Measurements from ENCODE around the gene COL4A2. TPM values are rescaled to one million over a fixed set of nuclear protein-coding genes. Genes with fewer than 3 reads are reported as not detected.

COL4A2 gene
- total RNA-seq, 2 experiments from 2014 or later = not detected

DNA sequence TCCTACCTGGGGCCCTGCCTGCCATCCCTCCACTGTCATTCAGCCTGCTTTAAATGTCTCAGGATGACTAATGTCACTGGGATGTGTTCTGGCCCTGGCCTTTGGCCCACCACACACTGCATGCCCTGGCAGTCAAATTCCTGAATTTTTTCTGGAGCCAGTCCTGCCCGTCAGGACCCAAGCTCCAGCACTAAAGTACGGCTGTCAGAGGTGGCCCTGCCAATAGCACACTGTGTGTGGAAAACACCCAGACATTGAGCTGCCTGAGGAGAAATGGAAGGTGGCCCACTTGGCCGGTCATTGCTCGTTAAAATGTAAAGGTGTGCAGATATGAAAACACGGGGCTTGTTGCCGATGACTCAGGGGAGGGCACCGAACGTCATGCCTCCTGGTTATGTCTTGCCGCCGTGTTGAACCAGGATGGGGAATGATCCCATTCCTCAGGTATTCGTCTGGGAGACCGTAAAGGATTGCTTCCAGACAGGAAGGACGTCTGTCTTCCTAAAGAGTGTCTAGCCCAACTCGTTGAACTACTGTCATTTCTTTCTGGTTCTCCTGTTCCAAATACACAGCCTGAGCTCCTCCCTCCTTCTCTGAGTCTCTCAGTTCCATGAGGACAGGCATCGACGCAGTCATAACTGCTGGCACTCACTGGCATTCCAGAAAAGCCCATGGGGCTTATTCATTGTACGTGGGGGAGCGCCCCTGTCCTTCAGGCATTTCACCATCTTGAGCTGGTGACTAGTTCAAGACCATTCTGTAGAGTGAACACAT is 40.6 kb downstream of the COL4A2 start:
- H3K36me3 Mint-ChIP-seq (ENCODE audit: low read depth) = no peaks in the 10 kb centered on the region
- peaks cover 18% of the 10 kb centered on the region for H3K27me3 Mint-ChIP-seq
- no peak overlapping the region for H3K27ac Mint-ChIP-seq
- DNase-seq = no peak
- no peaks in the 10 kb centered on the region for H3K9me3 Mint-ChIP-seq
- H3K4me1 Mint-ChIP-seq = no peaks in the 10 kb centered on the region
- no peak overlapping the region for H3K4me3 Mint-ChIP-seq
- ChIA-PET POLR2A (no interaction called here), CTCF (no interaction called here)

DNA sequence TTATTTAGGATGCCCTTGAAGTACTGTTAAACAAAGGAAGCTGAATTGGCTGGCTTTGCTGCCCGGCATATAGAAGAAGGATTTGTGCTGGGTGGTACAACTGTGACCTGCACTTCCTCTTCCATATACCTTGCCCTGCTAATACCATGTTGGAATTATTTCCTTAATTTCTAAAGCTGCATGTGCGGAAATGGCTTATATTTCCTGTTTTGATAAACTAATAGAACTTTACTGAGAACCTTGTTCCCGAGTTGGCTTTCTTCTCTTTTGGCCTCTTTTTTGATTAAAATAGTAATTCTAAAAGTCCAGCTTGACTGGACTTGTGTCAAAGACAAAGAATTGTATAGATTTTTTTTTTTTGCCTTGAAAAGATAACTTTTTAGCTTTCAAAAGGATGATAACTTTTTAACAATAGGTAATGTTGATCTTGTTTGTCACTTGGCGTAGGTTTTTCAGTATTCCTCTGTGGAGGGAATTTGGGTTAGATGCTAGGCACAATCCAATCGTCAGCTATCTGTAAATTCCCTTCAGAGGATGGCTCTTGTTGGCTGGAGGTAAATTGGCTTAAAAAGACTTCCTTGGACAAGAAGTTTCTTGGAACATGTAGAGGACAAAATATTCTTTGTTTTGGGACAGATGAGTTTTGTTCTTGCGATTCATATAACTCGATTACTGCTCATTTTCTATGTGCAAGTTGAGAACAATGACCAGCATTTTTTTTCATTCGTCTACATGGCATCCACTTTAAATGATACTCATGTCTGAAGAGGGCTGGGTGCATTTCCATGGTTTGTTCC is 41.4 kb downstream of the COL4A2 start:
- H3K36me3 Mint-ChIP-seq (ENCODE audit: low read depth) = no peaks in the 10 kb centered on the region
- DNase-seq = no peak
- H3K9me3 Mint-ChIP-seq = no peaks in the 10 kb centered on the region
- ChIA-PET CTCF (no interaction called here), POLR2A (no interaction called here)
- H3K4me3 Mint-ChIP-seq = no peak overlapping the region
- H3K27me3 Mint-ChIP-seq = peaks cover 18% of the 10 kb centered on the region
- no peak overlapping the region for H3K27ac Mint-ChIP-seq
- no peaks in the 10 kb centered on the region for H3K4me1 Mint-ChIP-seq

DNA sequence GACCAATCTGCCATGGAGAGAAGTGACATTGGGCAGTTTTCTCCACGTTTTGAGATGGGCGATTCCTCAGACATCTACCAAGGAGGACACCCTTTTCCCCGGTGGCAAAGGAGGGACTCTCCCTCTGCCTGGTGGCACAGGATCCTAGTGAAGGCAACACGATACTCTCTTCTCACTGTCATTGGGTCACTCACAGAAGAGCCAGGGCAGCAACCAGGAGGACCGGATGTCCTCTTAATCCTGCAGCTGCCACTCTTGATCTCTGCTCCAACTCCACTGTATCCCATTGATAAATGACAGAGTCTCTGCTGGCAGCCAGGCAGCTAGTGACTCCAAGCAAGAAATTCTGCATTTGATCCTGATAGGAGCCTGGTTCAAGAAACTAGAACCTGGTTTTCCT is 42.2 kb downstream of the COL4A2 start:
- Mint-ChIP-seq H3K9me3 (no peaks in the 10 kb centered on the region), H3K4me1 (no peaks in the 10 kb centered on the region), H3K36me3 (ENCODE audit: low read depth) (no peaks in the 10 kb centered on the region), H3K27ac (no peak overlapping the region), H3K4me3 (no peak overlapping the region), H3K27me3 (peaks cover 14% of the 10 kb centered on the region)
- ChIA-PET CTCF (no interaction called here), POLR2A (no interaction called here)
- DNase-seq = no peak

DNA sequence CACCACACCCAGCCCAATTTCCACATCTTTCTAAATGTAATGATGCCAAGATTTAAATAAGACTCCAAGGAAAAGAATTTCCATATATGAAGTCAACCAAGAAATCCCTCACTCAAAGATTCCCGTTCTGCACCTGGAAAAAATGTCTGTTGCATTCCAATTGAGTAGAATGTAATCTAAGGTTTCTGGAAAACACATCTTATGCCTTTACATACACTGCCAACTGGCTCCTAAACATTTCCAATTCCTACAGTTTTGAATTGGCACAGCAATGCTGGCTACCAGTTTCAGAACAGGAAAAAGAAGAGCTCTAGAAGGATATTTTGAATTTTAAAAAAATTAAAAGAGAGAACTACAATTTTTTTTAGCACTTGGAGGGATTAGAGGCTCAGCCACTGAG is 43.0 kb downstream of the COL4A2 start:
- Mint-ChIP-seq H3K36me3 (ENCODE audit: low read depth) (no peaks in the 10 kb centered on the region), H3K27me3 (peaks cover 10% of the 10 kb centered on the region), H3K9me3 (no peaks in the 10 kb centered on the region), H3K4me1 (no peaks in the 10 kb centered on the region), H3K27ac (no peak overlapping the region), H3K4me3 (no peak overlapping the region)
- no peak for DNase-seq
- ChIA-PET CTCF (no interaction called here), POLR2A (no interaction called here)

DNA sequence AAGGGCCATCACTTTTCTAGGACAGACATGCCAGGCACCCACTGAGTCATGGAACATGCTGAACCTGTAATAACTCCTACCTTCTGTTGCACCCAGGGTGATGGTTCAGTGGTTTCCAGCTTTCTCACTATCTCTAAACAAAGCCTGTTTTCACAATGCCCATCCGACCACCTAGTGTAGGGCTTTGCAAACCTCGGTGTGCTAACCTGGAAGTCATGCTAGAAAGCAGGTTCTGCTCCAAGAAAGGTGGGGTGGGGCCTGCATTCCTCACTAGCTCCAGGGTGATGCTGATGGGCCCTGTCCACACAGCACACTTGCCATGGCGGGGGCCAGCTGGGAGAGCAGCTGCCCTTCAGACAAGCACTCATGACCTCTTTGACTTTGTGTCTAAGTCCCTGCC is 43.4 kb downstream of the COL4A2 start:
- H3K27ac Mint-ChIP-seq = no peak overlapping the region
- POLR2A ChIA-PET = no interaction called here
- CTCF ChIA-PET = no interaction called here

DNA sequence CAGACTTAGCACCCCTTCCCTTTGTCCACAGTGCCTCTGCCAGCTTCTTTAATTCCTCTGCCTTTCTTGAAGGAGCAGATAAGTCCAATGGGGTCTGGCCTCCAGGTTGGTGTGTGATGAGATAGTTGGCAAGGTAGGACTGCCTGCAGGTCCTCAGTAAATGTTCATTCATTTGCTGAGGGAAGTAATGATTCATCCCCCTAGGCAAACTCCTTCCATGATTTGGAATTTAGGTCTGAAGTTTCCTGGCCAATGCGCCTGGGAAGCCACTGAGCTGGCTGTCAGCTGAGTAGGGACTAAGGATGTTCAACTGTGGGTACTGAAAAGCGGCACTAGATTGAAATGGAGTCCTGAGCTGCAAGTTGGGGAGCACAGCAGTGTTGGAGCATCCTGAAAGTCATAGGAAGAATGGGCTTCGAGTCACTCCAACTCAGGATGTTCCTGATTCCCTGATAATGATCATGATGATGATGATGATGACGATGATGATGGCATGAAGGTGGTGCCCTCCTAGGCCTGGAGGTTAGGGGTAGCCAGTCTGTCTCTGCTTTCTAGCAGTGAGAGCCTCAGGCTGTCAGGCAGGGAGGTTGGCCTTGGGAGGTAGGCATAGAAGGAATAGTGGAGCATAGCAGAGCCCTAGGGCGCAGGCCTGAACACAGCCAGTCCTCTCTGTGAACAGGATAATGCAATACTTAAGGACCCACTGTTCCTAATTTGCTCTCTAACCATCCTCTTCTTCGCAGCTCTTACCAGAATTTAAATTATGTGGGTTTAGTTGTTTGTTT is 44.7 kb downstream of the COL4A2 start:
- CTCF ChIA-PET = no interaction called here
- POLR2A ChIA-PET = no interaction called here
- Mint-ChIP-seq H3K9me3 (no peaks in the 10 kb centered on the region), H3K4me3 (no peak overlapping the region), H3K4me1 (no peaks in the 10 kb centered on the region), H3K27ac (no peak overlapping the region), H3K36me3 (ENCODE audit: low read depth) (no peaks in the 10 kb centered on the region), H3K27me3 (peaks cover 10% of the 10 kb centered on the region)
- no peak for DNase-seq

More for the DNA sequence above, 43.4 kb downstream of the COL4A2 start:
- DNase-seq = no peak
- H3K9me3 Mint-ChIP-seq = no peaks in the 10 kb centered on the region
- no peaks in the 10 kb centered on the region for H3K4me1 Mint-ChIP-seq
- no peak overlapping the region for H3K4me3 Mint-ChIP-seq
- H3K27me3 Mint-ChIP-seq = peaks cover 10% of the 10 kb centered on the region
- no peaks in the 10 kb centered on the region for H3K36me3 Mint-ChIP-seq (ENCODE audit: low read depth)

DNA sequence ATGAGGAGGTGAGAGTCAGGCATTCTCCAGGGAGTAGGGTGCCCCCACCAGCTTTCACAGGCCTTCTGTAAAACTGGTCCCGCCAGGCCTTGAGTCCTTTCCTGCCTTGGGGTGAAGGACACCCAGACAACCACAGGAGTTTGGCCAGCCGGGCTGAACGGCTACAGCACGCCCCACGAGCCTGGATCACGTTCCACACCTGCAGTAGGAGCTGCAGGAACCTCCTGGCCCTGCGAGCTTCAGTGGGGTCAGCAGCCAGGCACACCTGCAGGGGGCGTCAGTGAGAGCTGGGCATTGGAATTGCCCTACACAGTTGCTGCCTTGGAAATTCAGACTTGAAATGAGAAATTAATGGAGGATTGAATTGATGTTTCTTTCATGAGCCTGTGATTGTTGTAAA is 45.7 kb downstream of the COL4A2 start:
- H3K4me3 Mint-ChIP-seq = no peak overlapping the region
- H3K9me3 Mint-ChIP-seq = no peaks in the 10 kb centered on the region
- H3K4me1 Mint-ChIP-seq = no peaks in the 10 kb centered on the region
- CTCF ChIA-PET = no interaction called here
- no peak for DNase-seq
- POLR2A ChIA-PET = no interaction called here
- H3K36me3 Mint-ChIP-seq (ENCODE audit: low read depth) = no peaks in the 10 kb centered on the region
- H3K27me3 Mint-ChIP-seq = peaks cover 10% of the 10 kb centered on the region
- no peak overlapping the region for H3K27ac Mint-ChIP-seq

DNA sequence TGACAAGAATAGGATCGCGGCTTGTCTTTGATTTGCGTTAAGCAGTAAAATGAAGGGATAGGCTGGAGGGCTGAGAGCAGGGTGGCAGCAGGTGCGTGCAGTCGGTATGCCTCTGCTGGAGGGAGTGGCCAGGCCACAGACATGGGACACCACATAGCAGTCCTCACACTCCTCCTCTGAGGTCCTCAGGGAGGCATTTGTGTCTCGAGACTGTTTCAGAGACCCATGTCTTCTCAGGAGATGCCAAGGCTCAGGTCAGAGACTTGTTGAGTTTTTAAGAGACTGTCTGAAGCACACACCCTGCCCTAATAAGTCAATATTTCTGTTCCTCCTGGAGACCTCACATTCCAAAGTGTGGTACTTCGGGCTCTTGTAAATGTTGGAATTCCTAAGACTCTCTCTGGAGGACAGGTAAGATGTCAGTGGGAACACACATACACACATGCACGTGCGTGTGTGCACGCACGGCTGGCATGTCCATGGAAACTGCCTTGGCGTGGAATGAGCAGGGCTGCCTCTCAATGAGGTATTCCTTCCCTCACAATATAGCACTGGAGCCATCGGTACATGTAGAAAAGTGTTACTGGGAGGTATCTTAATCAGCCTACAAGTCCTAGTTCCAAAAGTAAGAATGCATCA is 46.4 kb downstream of the COL4A2 start:
- Mint-ChIP-seq H3K36me3 (ENCODE audit: low read depth) (no peaks in the 10 kb centered on the region), H3K27ac (no peak overlapping the region), H3K4me3 (no peak overlapping the region), H3K27me3 (peaks cover 10% of the 10 kb centered on the region), H3K9me3 (no peaks in the 10 kb centered on the region), H3K4me1 (no peaks in the 10 kb centered on the region)
- DNase-seq = no peak
- POLR2A ChIA-PET = no interaction called here
- CTCF ChIA-PET = no interaction called here

DNA sequence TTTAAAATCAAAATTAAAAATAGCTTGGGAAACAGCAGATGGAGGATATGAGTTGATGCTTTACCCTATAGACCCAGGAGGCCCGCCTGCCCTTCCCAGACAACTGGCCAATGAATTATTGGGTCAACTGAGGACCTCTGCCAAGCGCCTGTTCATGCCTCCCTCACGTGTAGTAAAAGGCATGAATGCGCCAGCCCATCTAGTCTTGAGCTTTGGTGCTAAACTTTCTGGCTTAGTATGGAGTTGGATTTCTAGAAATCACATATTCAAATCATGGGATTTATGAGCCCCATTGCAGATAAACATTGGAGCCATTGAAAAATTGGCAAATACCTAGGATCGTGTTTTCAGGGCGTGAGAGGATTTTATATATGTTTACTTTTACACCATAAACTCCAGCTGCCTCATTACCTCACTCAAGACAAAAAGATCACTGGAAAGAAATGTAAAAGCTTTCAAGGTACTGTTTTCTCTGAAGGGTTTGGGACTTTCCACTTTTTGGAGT is 47.1 kb downstream of the COL4A2 start:
- POLR2A ChIA-PET = no interaction called here
- no peak overlapping the region for H3K27ac Mint-ChIP-seq
- H3K9me3 Mint-ChIP-seq = no peaks in the 10 kb centered on the region
- DNase-seq = no peak
- no peaks in the 10 kb centered on the region for H3K36me3 Mint-ChIP-seq (ENCODE audit: low read depth)
- CTCF ChIA-PET = interaction anchor here (0.6 kb wide), 1 partner anchor 20 kb away, joined by 3 read pairs; no protein-coding TSS in a partner anchor
- peaks cover 9% of the 10 kb centered on the region for H3K27me3 Mint-ChIP-seq
- H3K4me1 Mint-ChIP-seq = no peaks in the 10 kb centered on the region
- no peak overlapping the region for H3K4me3 Mint-ChIP-seq

DNA sequence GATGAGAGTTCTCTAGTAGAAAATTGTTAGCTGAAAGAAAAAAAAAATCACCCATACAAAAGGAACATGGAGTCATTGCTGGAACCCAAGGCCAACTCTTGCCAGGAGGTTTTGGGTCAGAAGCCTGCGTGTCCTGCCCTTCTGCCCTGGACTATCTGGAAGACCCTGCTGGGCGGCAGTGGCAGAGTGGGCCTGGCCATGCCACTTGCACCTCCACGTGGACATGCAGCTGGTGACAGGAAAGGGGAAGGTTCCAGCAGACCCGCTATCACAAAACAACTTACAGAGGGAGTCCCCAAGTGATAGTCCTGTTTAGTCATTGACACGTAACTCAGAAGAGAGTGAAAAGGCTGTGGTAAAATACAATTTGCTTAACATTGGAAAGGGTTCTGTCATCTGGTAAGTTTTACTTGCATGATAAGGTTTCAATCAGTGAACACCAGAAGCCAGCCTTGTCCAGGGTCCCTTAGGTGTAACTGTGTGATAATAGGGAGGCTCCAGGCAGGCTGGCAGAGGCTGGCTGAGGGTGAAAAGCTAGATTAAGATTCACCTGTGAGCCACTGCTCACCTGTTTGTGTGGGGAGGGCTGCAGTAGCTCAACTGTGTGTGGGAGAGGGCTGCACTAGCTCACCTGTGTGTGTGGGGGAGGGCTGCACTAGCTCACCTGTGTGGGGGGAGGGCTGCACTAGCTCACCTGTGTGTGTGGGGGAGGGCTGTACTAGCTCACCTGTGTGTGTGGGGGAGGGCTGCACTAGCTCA is 47.8 kb downstream of the COL4A2 start:
- ChIA-PET POLR2A (no interaction called here), CTCF (interaction anchor here (0.6 kb wide), 1 partner anchor 21 kb away, joined by 3 read pairs; no protein-coding TSS in a partner anchor)
- Mint-ChIP-seq H3K4me3 (no peak overlapping the region), H3K27ac (no peak overlapping the region), H3K9me3 (no peaks in the 10 kb centered on the region), H3K36me3 (ENCODE audit: low read depth) (no peaks in the 10 kb centered on the region), H3K27me3 (peaks cover 4% of the 10 kb centered on the region), H3K4me1 (no peaks in the 10 kb centered on the region)
- no peak for DNase-seq

DNA sequence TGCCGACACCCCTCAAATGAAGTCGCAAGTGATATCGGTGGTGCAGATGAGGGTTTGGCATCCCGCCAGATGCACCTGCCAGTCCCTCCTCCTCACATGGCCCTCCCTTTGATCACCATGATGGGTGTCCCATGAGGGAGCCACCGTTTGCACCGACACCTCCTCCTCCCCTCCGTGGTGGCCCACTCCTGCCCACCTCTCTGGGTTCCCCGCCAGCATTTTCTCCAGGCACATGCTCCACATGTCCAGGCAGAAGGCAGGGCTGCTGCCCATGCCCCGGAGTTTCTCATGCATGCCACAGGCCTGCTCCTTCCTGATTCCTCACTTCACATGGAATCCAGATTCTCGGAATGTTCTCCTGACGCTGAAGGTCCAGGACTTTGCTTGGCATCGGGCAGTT is 49.3 kb downstream of the COL4A2 start:
- Mint-ChIP-seq H3K27ac (no peak overlapping the region), H3K4me3 (no peak overlapping the region), H3K4me1 (no peaks in the 10 kb centered on the region), H3K27me3 (no peaks in the 10 kb centered on the region), H3K36me3 (ENCODE audit: low read depth) (no peaks in the 10 kb centered on the region), H3K9me3 (no peaks in the 10 kb centered on the region)
- ChIA-PET POLR2A (no interaction called here), CTCF (no interaction called here)
- no peak for DNase-seq

DNA sequence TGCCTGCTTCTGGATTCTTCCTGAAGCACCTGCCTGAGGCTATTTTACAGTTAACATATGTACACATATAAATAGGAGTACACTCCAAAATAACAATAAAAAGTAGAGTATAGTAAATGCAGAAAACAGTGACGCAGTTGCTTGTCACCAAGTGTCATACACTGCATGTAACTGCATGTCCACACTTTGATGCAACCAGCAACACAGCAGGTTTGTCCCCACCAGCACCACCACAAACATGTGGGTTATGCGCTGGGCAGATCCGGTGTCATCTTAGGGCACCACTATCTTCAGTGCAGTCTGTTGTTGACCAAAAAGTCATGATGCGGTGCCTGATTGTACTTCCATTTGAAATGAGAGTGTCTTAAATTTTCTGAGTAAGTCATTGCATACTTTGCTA is 51.3 kb downstream of the COL4A2 start:
- Mint-ChIP-seq H3K27ac (no peak overlapping the region), H3K9me3 (no peaks in the 10 kb centered on the region), H3K4me3 (no peak overlapping the region), H3K27me3 (no peaks in the 10 kb centered on the region), H3K4me1 (no peaks in the 10 kb centered on the region), H3K36me3 (ENCODE audit: low read depth) (no peaks in the 10 kb centered on the region)
- POLR2A ChIA-PET = no interaction called here
- DNase-seq = no peak
- CTCF ChIA-PET = no interaction called here

Measured in activated CD4-positive, alpha-beta T cell treated with anti-CD3 and anti-CD28 coated beads, Interleukin-2, amount 10 ng/mL, durations not matched to agents 7 days and 5 days (primary cell).